NCI-H82 treated with DMSO at 0.1 percent for 48 hours (cell line): ENCODE measurements around the gene GPN1.
"Not testable (repeated sequence)": the region's sequence is repeated elsewhere in the genome, so short reads cannot be mapped to it uniquely, and the experiment has no call there.

ENCODE experiments used
- DNase-seq: peaks from one replicate; lab custom pipeline; 2025; ENCODE audit not compliant: unreplicated experiment; lab: John Stamatoyannopoulos, UW

Gene GPN1

DNA sequence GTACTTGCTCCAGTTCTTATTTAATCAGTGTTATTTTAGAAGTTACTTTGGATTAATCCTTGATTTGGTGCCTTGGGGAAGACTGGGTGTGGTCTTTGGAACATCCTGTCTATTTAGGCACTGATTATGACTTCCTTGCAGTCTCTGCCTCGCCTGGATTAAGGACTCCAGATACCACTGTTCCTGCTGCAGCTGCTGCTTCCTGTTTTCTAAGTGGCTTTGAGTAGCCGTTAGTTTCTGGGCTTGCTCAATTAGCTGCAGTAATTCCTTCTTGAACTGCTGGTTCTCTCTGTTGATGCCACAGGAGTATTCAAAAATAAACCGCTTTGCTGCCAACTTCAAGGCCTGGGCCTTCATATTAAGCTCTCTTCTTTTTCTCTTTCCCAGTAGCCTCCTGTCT is 1.9 kb upstream of the GPN1 start:
- DNase-seq = peak; percentile 58

DNA sequence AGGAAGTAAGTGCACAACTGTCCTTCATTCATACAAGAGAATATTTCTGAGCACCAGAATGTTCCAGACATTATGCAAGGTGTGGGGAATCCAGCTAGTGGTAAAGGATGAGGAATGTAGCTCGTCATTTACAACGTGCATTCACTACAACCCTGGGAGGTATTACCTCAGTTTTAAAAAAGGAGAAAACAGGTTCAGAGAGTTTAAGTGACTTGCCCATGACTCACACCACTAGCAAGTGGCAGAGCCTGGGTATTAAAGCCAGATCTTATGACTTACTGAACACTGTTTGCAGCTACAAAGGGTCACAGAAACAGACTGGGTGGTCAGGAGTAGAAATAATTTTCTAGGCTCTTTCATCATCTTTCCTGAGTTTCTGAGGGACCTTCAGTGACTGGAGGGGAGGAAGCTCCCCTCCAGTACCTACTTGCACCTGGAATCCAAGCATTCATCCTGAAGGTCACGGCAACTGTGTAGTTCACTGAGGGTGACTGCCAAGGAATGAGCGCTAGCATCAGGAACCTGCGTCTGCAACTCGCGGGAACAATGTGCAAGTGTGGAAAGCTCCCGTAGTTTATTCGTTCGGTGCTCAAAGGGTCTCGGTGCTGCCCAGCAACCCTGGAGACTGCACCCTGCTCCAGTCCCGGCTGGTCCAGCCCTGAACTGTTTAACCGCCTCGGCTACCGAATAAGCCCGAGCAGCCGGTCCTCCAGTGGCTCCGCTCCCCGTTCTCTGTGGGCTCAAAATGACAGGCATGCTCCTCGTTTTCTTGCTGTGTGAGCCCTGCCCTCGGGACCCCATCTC is 685 bp upstream of the GPN1 start:
- DNase-seq = no peak

DNA sequence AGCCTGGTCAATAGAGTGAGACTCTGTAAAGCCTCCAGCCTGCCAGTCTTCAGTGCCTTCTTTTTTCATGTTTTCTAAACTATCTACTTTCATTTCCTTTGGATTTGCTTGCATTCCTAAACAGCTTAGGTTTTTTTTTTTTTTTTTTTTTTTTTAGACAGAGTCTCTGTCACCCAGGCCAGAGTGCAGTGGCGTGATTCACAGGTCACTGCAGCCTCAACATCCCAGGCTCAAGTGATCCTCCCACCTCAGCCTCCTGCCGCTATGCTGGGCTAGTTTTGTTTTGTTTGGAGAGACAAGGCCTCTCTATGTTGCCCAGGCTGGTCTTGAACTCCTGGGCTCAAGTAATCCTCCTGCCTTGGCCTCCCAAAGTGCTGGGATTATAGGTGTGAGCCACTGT is 1.4 kb downstream of the GPN1 start:
- DNase-seq = not testable (repeated sequence)

DNA sequence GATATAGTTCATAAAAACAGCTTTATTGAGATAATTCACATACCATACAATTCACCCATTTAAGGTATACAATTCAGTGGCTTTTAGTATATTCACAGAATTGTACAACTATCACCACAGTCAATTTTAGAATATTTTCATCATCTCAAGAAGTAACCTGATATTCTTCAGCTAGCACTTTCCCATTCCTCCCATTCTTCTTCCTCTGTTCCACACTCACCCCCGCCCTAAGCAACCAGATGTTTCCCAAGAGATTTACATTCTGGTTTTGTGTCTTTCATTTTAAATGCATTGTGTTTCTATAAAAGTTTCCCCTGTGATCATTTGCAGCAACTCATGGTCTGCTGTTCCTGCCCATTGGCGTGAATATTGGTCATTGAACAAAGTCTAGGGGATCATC is 5.4 kb downstream of the GPN1 start:
- DNase-seq = no peak

DNA sequence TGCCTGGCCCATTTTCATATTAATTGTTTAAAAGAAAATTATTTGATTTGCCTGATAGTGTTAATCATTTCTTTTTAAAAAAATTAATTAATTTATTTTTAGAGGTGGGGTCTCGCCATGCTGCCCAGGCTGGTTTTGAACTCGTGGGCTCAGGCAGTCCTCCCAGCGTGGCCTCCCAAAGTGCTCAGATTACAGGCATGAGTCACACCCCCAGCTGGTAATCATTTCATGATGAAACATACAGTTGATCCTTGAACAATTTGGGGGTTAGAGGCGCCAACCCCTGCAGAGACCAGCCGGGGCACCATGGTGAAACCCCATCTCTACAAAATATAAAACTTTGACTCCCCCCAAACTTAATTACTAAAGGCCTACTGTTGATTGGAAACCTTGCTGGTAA is 7.9 kb downstream of the GPN1 start:
- DNase-seq = no peak

DNA sequence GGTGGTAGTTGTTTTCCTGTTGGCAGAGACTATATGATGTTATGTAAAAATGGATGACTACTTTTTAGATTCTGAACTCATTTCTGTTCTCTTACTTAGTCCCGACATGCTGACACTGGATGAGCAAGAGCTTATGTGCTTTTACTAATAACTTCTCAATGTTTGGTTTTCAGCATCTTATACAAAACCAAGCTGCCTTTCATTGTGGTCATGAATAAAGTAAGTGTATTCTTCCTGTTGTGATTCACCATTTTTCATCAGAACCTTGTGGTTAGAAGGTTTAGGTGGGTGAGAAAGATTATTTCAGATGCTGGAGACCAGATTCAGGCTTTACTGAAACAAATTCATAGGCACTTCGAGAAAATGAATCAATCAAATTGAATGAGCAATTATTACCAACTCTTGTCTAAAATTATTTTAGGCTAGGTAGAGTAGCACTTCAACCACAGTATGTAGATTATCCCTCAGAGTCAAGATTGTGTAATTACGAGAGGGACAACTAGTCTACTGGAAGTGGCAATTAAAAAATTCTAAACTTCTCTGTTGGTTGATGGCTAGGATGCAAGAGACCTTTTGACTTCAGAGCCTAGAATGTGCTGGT is 9.3 kb downstream of the GPN1 start:
- DNase-seq = no peak

DNA sequence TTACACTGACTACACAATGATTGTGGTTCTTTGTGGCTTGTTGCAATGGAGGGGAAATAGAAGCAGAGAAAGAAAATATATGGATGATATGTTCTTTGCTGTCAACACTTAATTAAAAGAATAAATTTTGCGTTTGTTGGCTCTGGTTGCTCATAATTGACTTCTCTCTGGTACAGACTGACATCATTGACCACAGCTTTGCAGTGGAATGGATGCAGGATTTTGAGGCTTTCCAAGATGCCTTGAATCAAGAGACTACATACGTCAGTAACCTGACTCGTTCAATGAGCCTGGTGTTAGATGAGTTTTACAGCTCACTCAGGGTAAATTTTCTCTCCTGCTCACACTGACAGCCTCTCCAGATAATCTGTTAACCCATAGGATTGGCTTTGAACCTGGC is 9.9 kb downstream of the GPN1 start:
- no peak for DNase-seq

DNA sequence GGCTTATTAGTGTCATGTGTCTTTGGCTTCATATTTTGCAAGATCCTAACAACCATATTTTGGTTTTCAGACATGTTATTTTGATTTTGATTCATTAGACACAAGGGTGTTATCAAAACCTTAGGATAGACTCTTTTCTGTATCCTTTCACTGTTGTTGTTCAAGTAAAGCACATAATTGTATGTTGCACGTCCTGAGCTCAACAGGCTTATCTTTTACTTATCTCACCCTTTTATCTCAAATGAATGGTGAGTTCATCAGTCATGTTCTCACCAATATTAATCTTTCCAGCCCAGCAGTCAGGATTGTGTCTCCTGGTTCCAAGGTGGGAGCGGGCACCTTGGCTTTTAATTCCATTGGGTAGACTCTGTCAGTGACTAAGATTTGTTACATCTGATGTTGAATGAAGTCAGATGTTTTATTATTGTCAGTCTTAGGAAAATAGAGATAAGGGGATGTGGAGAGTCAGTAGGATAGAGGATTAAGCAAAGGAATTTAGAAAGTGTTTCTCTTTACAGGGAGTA is 11.9 kb downstream of the GPN1 start:
- DNase-seq = no peak

DNA sequence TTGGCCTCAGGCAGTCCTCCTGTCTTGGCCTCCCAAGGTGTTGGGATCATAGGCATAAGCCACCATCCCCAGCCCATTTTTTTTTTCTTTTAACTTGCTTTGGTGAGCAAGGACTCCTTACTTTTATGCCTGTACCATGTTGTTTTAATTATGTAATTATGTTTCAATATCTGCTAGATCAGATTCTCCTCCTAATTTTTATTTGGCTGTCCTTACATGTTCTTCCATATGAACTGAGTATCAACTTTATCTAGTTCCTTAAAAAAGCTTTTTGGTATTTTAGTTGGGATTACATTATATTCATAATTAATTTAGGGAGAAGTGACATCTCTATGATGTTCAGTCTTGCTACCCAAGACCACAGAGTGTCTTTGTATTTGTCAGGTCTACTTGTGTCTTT is 16.3 kb downstream of the GPN1 start:
- no peak for DNase-seq

DNA sequence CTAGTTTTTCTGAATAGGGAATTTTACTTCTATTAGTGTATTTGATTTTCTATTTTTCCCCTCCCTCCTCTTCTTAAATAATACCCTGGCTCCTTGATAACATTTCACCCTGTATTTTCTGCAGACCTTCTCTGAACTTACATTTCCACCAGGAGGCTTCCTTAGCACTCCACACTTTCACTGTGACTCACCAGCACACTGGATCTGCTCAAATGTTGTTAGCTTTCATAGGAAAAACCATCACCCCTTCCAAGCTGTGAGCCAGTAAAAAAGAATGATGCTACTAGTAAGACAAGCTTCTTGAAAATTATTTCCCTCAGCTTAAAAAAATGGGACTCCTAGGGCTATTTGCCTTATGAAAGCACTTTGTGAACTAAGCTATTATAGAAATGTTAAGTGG is 18.4 kb downstream of the GPN1 start:
- DNase-seq = no peak

DNA sequence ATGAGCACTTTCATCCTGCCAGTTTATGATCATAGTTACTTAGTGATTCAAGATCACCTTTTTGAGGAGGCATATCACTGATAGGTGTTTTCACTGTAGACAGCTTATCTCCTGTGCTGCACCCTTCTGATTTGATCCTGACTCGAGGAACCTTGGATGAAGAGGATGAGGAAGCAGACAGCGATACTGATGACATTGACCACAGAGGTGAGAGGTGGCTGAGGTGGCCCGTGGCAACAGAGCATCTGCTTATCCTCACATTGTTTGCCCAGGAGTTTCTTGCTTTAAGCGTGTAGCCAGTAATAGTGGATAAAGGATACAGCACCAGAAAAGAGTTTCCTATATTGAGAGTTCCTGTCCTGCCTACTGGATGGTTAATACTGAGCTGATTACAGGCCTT is 18.9 kb downstream of the GPN1 start:
- no peak for DNase-seq

DNA sequence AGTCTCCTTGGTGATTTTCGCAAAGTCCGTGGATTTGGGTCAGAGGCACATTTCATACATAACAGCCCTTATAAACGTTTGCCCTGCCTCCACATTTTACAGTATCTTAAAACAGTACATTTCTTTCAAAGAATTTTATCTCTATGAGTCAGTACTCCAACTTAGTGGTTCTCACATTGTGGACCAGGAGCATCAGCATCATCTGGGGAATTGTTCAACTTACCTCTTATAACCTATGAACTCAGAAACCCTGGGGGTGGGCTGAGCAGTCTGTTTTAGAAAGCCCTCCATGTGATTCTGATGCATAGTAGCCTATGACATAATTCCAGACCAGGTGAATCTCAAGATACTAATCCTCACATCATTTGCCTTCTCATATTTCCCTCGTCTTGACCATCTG is 22.2 kb downstream of the GPN1 start:
- peak; percentile 39 for DNase-seq

DNA sequence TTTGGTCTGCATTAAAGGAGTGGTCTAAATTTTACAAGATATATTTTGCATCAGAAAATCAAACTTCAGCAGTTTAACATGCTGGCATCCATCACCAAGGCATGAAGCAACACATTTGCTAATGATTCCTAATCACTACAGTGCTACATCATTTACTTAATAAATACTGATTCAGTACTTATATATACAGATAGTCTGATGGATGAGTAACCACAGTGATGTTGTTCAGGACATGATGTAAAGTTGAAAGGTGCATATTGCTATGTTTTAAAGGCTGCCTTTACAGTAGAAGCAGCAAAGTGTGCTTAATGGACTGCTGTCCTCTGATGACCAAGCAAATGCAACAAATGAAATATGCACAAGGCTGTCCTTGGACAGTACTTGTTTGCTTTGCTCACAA is 23.5 kb downstream of the GPN1 start:
- DNase-seq = no peak

DNA sequence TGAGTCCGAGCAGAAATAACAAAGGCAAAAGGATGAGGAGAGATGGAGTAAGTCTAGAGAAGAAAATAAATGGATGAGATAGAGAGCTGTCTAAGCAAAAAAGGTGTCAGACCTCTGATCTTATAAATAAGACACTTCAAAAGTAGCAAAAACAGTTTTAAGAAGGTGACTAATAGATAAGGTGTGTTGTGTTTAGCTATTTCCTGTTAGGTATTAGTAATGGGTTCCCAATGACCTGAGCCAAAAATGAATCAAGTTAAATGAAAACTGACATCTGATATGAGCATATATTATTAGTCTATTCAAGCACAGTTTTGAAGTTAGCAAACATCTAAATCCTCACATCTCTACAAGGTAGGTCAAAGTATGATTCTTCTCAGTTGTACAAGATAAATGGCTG is 23.9 kb downstream of the GPN1 start:
- no peak for DNase-seq

DNA sequence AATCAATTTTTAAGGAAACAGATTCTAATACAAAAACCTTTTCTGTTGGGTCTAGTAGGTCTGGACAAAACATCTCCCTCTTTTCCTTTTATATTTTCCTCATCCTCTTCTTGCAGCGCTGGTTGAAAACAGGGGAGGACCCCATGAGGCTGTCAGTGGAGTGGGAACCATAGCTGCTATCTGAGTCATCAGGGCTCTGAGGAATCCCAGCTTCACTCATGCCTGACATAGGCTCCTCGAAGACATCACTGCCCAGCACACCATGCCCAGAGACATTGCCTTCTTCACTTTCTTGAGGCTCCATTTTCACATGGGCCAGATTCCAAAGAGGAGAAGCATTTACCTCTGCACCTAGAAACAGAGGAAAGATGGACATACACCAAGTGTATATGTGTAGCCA is 24.5 kb downstream of the GPN1 start:
- no peak for DNase-seq

DNA sequence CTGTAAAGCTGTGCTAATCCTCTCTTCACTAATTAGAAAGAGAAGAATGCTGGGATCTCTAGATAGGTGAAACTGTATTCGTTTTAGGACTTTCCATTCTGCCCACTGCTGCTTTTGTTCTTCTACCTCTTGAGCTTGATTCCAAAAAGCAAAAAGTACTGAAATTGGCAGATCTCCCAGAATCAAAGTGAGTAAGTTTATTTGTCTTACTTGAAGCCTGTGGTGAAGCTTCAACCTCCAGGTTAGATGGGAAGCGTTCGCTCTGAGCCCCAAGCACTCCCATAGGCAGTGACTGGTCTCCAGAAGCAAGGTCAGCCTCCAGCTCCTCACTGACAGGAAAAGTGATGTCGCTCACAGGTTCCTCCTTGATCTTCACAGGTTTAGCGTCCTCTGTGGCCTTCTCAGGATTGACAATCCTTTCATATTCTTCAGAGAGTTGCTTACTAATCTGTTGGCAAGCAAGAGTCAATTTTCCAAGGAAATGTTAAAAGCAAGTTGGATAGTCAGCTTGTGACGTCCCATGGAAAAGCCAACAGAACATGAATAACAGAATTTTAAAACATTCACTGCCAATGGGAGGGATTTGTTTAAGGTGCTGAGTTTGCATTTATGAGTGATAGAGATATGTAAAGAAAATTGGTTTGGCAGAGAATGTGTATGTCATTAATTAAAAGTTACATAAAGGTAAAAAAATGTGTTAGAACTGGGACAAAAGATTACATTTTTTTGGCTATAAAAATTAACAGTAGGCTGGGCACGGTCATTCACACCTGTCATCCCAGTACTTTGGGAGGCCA is 26.5 kb downstream of the GPN1 start:
- DNase-seq = peak; percentile 88

DNA sequence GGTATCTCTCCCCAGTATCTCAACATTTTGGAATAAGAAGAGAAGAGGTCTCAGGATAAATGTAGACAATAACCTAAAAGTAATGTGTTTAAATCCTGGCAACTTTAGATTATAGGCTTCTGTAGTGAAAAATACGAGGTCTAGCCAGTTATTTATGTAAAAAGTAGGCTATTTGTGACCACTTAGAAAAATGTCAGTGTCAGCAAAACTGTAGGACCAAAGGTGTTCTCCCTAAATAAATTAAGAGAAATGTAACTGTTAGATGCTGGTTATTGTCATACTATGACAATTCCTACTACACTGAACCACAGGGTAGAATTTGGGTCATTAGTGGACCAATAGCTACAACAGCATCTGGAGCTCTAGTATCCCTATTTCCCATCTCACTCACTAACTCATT is 32.5 kb downstream of the GPN1 start:
- no peak for DNase-seq

DNA sequence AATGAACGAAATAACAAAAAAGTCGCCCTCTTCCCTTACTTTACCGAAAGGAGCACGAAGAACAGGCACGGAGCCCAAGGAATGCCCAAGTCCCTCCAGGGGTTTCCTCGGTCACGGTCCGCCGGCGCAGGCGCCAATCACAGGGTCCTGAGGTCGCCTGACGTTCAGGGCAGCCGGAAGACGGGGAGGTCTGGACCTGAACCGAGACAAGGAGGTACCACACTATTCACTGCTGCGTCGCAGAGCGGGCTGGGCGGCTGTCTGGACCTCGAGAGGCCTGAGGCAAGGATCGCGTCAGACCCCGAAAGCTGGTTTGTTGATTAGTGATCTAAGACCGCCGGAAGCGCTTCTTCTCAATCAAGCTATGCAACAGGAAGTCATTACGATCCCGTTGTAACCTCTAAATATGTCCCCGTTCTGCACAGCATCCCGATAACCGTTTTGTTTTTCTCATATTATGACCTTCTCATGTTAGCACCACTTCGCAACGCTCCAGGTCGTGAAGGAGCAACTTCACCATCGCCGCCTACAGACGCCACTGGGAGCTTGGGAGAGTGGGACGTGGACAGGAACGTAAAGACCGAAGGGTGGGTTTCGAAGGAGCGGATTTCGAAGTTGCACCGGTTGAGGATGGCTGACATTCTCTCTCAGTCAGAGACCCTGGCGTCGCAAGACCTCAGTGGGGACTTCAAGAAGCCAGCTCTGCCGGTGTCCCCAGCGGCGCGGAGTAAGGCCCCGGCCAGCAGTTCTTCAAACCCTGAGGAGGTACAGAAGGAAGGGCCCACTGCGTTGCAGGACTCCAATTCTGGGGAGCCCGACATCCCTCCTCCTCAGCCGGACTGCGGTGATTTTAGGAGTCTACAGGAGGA is 34.7 kb downstream of the GPN1 start, which contains the start of the genes SLC4A1AP and SUPT7L:
SLC4A1AP (plus strand) TSS at position 605 of the 869 bp plus-strand sequence; CDS start at position 631, 26 bp downstream.
SUPT7L (minus strand) TSS at position 330 of the 869 bp plus-strand sequence. CDS start 1,422 bp downstream, outside the sequence.
- peak; percentile 80 for DNase-seq

DNA sequence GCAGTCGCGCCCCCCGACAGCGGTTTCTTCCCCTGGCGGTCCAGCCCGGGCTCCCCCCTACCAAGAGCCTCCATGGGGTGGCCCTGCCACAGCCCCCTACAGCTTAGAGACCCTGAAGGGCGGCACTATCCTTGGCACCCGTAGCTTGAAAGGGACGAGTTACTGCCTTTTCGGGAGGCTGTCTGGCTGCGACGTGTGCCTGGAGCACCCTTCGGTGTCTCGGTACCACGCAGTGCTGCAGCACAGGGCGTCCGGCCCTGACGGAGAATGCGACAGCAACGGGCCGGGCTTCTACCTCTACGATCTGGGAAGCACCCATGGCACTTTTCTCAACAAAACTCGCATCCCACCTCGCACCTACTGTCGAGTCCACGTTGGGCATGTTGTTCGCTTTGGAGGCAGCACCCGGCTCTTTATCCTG is 35.3 kb downstream of the GPN1 start:
- DNase-seq = no peak

DNA sequence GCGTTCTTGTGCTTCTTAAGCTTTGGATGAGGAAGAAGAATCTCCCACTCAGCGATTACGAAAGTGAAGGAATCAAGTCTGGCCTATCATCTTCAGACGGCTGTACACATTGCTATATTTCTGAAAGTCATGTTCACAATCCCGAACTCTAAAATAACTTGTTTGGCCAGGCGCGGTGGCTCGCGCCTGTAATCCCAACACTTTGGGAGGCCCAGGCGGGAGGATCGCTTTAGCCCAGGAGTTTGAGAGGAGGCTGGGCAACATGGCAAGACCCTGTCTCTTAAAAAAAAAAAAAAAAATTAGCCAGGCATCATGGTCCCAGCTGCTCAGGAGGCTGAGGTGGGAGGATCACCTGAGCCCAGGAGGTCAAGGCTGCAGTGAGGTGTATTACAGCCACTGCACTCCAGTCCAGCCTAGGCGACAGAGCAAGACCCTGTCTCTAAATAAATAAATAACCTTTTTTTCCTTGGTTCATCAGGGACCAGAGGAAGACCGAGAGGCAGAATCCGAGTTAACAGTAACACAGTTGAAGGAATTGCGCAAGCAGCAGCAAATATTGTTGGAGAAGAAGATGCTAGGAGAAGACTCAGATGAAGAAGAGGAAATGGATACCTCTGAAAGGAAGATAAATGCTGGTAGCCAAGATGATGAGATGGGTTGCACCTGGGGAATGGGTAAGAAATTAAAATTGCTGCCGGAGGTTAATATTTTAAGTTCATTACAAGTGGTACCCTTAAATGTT is 35.9 kb downstream of the GPN1 start:
- no peak for DNase-seq
